Cardiac muscle cell (in vitro differentiated cells and primary cell): ENCODE results near the gene RBM28. TPM values are rescaled to one million over a fixed set of nuclear protein-coding genes. Genes with fewer than 3 reads are reported as not detected.
A peak's percentile ranks its signal among the peaks of the same experiment; 100 is the strongest.

ENCODE experiments used
- DNase-seq, 2 donors: peaks; one replicate each; pipeline versions ENCODE4 v3.0.0 to v3.0.0-alpha.2; 2010 to 2017; ENCODE audit warnings: low read depth in 1 of 2, low spot score in 1 of 2
- H3K27ac ChIP-seq: fragments of 200-600 bp; sonication (generic); 2 replicates; pipeline ENCODE4 v1.5.1; 2016
- H3K27me3 ChIP-seq: fragments of 200-600 bp; sonication (generic); 2 replicates; pipeline ENCODE4 v1.6.0; 2016; ENCODE audit warnings: control low read depth
- H3K36me3 ChIP-seq: fragments of 200-600 bp; sonication (generic); 2 replicates; pipeline ENCODE4 v1.5.1; 2016; ENCODE audit warnings: control low read depth
- H3K4me1 ChIP-seq: fragments of 200-600 bp; sonication (generic); 2 replicates; pipeline ENCODE4 v1.8.1; 2017; ENCODE audit warnings: low read depth, mild to moderate bottlenecking, mixed run types
- H3K4me3 ChIP-seq: fragments of 200-600 bp; sonication (generic); 2 replicates; pipeline ENCODE4 v1.5.1; 2016; ENCODE audit warnings: mild to moderate bottlenecking
- H3K9me3 ChIP-seq: fragments of 200-600 bp; sonication (generic); 2 replicates; pipeline ENCODE4 v1.5.1; 2017; ENCODE audit warnings: low read depth, mild to moderate bottlenecking, control low read depth
- CTCF ChIP-seq: IDR thresholded peaks from 2 replicates; pipeline ENCODE4 v1.5.1; 2012; ENCODE audit warnings: low read depth, mild to moderate bottlenecking, low read length
- polyA plus RNA-seq: library from polyadenylated mRNA; unstranded; fragments of >200 nt; fragmentation: Nextera tagmentation; extraction: Ambion mirVana; gene quantifications from 2 replicates; pipeline ENCODE4 v1.2.1, GENCODE V29; 2016
- total RNA-seq: library from RNA; depleted of rRNA; stranded (reverse); fragments of >200 nt; gene quantifications from 2 replicates; pipeline ENCODE4 v1.2.3, GENCODE V29; 2016

Gene RBM28
- total and polyA plus RNA-seq, 2 experiments from 2014 or later, result 23.0 to 26.4 TPM

- TF ChIP-seq CTCF, result no peak
- Histone ChIP-seq H3K9me3 (no peaks in the 10 kb centered on the region), H3K36me3 (no peaks in the 10 kb centered on the region), H3K27me3 (no peaks in the 10 kb centered on the region), H3K4me3 (no peak overlapping the region), H3K27ac (no peak overlapping the region), H3K4me1 (peaks cover 32% of the 10 kb centered on the region)
- DNase-seq, result no peak
Observed at GRCh38 chr7:128384726-128385125, 41.0 kb upstream of the RBM28 start.

- Histone ChIP-seq H3K9me3 (no peaks in the 10 kb centered on the region), H3K4me1 (peaks cover 38% of the 10 kb centered on the region), H3K36me3 (no peaks in the 10 kb centered on the region), H3K27me3 (no peaks in the 10 kb centered on the region), H3K4me3 (no peak overlapping the region), H3K27ac (no peak overlapping the region)
- DNase-seq, result no peak
- no peak for TF ChIP-seq CTCF
Observed at GRCh38 chr7:128383776-128384175, 40.1 kb upstream of the RBM28 start.

GRCh38 chr7:128381161-128381821 is 37.6 kb upstream of the RBM28 start:
- DNase-seq, result peak in 1 of 2 donors; percentile 69
- peak overlapping the region; percentile 78 for H3K27ac ChIP-seq
- peak; percentile 69 for TF ChIP-seq CTCF

GRCh38 chr7:128380483-128381106 is 36.9 kb upstream of the RBM28 start:
- H3K27me3 ChIP-seq, result no peaks in the 10 kb centered on the region
- peaks cover 42% of the 10 kb centered on the region for H3K4me1 ChIP-seq
- peak in 1 of 2 donors; percentile 84 for DNase-seq
- H3K36me3 ChIP-seq, result no peaks in the 10 kb centered on the region
- H3K9me3 ChIP-seq, result no peaks in the 10 kb centered on the region
- peak overlapping the region; percentile 78 for H3K27ac ChIP-seq
- no peak for TF ChIP-seq CTCF
- H3K4me3 ChIP-seq, result no peak overlapping the region

More at GRCh38 chr7:128381161-128381821, 37.6 kb upstream of the RBM28 start:
- no peaks in the 10 kb centered on the region for H3K27me3 ChIP-seq
- no peaks in the 10 kb centered on the region for H3K9me3 ChIP-seq
- peaks cover 42% of the 10 kb centered on the region for H3K4me1 ChIP-seq
- no peaks in the 10 kb centered on the region for H3K36me3 ChIP-seq
- H3K4me3 ChIP-seq, result no peak overlapping the region

GRCh38 chr7:128379900-128380479 is 36.3 kb upstream of the RBM28 start:
- H3K4me1 ChIP-seq, result peaks cover 42% of the 10 kb centered on the region

More at GRCh38 chr7:128379900-128380479, 36.3 kb upstream of the RBM28 start:
- H3K27me3 ChIP-seq, result no peaks in the 10 kb centered on the region
- H3K36me3 ChIP-seq, result no peaks in the 10 kb centered on the region
- peak overlapping the region; percentile 78 for H3K27ac ChIP-seq
- no peaks in the 10 kb centered on the region for H3K9me3 ChIP-seq
- DNase-seq, result peak in 1 of 2 donors; percentile 18
- no peak for TF ChIP-seq CTCF
- no peak overlapping the region for H3K4me3 ChIP-seq
